Measurements from ENCODE around the gene TRPV3. TPM values are rescaled to one million over a fixed set of nuclear protein-coding genes. Genes with fewer than 3 reads are reported as not detected.
A peak's percentile ranks its signal among the peaks of the same experiment; 100 is the strongest.
"Not testable (repeated sequence)": the region's sequence is repeated elsewhere in the genome, so short reads cannot be mapped to it uniquely, and the experiment has no call there.

The TRPV3 gene
- not detected in 2 replicates for total RNA-seq

DNA sequence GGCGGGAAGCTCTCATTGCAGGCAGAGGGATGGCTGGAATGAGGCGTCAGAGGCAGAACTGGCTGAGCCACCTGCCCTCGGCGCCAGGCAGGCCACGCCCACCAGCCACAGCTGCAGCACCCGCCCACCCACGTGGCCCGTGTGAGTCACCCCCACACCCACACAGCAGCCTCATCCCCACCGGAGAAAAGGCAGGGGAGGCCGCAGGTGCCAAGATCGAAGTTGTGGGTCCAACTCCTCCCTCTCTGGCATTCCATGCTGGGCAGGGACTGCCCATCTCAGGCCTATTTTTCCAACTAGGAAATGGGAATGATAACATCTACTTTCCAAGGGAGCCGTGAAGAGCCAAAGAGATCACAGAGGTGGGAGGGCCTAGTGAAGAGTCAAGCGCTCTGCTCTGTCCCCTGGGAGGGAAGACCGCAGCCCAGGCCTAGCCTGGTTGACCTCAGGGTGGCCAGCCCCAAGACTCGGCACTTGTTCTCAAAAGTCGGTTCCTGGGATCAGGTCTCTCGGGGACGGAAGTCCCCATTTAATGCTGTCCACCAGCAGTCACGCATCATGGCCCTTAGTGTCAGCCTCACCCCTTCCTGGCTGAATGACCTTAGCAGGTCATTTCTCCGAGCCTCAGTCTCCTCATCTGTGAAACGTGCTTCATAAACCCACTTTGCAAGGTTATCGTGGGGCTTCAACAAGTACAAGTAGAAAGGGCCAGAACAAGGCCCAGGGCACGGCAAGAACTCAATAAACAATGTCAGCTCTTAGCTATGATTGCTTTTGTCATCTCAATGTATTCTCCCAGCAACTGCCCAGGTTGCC is at the start of gene TRPV3:
TRPV3 (minus strand) TSS at position 45 of the 816 bp plus-strand sequence. CDS start 2,962 bp downstream, outside the sequence.
- DNase-seq (ENCODE audit: low read depth, low spot score): no peak

DNA sequence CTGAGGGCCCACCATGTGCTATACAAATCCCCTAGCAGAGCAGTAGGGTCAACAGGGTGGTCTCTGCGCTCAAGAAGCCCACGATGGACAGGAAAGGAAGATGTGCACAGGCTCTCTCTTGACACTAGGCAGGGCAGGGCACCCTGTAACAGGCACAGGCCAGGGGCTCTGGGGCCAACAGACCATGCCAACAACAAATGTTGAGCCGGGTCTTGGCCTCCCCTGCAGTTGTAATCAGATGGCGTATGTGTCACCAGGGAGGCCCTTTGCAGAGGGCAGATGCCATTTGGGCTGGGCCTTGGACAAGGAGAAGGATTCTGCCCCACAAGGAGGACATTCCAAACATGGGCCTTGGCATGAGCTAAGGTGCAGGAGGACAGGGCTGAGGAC is 46.3 kb upstream of the TRPV3 start:
- DNase-seq (ENCODE audit: low read depth, low spot score): no peak

DNA sequence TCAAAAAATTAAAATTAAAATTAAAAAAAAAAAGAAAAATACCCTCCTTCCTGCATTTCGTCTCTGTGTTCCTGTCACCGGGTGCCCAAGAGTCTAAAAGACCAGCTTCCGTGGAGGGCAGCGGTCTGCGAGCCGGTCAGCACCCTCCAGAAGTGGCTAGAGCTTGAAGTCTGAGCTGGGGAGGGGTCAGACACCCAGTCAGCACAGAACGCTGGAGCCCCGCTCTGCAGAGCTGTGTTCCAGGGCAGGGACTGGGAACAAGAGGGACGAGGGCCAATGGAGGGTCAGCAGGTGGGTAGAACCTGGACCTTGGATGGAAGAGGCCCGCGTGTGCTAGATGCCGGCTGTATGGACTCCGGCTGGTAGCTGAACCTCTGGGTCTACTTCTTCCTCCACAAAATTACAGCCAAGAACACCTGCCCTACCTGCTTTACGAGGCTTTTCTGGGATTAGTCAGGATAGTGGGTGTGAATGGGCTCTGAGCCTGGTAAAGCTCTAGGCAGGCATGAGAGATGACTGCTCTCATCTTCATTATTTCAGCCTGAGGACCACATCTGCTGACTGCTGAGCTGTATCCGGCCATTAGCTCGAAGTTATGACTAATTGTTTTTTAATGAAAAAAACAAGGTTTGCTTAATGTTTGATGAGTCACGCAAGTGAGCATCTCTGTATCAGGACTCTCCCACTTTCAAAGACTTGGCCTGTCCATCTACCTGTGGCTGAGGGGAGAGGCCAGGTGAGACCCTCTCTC is 45.7 kb upstream of the TRPV3 start:
- DNase-seq (ENCODE audit: low read depth, low spot score): peak; percentile 7

DNA sequence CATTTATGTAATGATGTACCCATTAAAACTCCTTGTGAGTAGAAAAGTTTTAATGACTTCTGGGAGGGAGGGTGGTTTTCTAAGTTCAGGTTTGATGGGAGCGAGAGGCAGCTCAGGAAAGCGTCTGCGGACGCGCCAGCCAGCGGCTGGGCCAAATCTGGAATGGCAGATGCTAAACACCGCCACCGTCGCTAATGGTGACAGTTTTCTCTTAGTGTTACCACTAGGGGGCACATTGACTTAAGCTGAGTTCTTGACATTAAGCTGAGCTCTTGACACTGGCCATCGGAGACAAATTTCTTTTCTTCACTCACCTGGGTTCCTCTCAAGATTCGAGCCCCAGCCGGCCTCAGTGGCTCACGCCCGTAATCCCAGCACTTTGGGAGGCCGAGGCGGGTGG is 44.9 kb upstream of the TRPV3 start:
- no peak for DNase-seq (ENCODE audit: low read depth, low spot score)

DNA sequence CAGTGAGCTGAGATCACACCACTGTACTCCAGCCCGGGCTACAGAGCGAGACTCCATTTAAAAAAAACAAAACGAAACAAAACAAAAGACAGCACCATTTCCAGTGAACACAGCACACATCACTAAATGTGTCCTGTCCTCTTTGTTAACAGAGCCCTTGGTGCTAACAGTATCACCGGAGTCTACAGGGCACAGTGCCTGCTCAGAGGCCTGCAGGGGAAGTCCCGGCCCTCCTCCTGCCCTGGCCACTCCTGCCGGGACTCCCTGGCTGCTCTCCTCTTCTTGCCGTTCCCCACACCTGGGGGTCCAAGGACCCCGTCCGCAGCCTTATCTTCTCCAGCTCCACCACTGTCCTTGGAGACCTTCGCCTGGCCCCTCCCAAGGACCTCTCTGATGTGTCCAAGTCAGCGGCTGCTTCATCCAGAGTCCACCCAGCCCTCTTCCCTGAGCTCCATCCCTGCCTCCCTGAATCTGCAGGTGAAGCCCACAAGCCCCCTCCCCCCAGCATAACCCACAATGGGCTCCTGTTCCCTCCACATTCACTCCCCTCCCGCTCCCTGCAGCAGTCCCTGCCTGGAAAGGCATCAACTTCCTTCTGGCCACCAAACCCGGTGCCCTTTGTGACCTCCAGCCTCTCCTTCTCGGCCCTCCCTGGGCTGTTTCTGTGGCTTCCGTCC is 43.1 kb upstream of the TRPV3 start:
- DNase-seq (ENCODE audit: low read depth, low spot score): no peak

DNA sequence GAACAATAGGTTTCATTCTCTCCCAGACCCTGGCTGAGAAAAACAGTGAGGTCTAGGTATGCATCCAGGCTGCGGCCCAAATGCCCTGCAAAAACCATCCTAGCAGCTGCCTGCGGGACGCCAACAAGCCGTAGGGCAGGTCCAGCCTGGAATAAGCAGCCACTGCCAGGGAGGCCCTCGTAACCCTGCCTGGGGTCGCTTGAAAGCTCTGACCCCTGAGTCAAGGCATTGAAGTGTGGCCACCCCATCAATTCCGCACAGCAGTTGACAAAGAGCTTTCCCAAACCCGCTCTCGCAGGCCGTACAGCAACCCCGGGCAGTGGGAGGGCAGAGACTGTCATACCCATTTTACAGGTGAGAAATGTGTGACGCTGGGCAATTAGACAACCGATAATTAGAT is 40.5 kb upstream of the TRPV3 start:
- no peak for DNase-seq (ENCODE audit: low read depth, low spot score)

DNA sequence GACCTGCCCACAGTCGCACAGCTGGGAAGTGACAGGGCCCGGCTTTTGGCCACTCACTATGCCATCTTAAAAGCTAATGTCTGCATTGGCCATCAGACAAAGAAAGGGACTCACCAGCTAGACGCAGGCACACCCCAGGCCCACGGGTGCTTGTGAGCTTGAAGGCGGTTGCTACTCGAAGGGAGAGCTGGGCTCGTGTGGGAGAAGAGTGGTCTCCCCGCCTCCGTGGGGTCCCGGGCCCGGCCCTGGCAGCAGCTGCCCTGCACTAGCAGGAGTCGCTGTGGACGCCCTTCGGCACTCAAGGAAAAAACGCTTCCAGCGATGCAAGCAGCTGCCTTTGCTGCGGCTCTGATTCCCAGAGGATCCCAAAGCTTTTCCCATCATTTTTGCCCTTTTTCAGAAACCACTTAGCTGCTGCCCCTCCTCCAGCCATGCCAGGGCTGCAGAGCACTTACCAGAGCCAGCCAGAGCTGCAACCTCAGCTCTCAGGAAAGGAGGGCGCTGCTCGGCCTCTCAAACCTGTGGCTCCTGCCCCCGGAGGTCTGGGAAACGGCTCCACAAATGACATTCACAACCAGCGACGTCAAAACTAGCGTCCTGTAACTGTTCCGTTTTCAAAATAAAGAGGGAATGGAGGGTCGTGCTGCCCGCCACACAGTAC is 39.3 kb upstream of the TRPV3 start:
- no peak for DNase-seq (ENCODE audit: low read depth, low spot score)

DNA sequence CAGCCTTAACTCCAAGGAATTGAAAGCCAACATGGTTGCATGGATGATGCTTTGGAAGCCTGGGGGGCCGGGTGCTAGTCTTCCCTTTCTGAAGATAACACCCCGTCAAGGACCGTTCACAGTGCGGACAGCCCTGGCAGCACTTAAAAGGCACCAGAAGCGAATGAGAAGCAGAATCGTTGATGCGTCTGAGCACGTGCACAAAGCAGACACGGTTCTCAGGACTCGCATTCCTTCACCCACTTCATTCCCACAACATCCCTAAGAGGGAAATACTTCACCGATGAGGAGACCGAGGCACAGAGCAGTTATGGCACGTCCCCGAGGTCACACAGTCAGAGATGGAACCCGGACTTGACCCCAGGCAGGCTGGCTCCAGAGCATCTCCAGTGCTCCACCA is 37.4 kb upstream of the TRPV3 start:
- DNase-seq (ENCODE audit: low read depth, low spot score): no peak

DNA sequence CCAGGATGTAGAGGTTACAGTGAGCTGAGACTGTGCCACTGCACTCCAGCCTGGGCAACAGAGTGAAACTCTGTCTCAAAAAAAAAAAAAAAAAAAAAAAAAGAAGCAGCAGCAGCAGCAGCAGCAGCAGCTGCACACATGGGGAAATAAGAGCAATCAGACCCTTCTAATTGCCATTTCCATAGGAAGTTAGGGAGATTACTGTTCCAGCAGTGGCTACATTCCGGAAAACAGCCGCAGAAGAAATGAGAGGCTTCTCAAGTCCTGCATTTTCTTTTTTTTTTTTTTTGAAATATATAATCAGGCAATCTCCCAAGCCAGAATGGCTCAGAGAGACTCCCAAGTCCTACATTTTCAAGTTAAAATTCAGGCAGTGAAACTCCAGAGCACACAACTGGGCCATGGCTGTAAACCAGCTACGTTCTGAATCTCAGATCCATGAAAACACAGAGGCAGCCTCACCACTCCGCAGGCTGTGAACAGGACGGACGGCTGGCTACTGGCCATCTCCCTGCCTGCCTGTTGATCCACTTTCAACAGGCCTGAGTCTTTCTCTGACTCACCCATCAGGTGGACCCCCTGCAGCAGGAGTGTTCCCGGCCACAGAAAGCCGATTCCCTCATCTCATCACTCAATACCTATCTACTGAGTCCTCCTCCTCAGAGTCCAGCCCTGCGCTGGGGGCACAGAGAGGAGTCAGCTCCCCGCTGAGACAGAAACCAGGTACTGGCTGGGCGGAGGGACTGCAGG is 36.6 kb upstream of the TRPV3 start:
- DNase-seq (ENCODE audit: low read depth, low spot score): no peak

DNA sequence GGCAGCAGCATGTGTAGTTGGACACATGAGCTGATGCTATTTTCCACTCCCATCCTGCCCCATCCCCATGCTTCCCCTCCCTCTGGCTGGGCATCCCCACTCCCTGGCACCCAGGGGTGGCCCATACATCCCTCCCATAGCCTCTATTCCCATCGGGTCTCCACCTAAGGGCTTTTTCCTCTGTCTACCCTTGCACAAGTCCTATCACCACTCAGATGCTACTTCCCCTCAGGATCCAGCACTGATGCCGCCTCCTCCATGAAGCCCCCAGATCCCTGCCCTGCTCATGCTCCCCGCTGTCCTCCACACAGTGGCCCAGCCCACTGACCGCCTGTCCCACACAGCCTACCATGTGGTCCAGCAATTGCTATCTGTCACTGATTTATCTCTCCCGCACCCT is 35.8 kb upstream of the TRPV3 start:
- no peak for DNase-seq (ENCODE audit: low read depth, low spot score)

DNA sequence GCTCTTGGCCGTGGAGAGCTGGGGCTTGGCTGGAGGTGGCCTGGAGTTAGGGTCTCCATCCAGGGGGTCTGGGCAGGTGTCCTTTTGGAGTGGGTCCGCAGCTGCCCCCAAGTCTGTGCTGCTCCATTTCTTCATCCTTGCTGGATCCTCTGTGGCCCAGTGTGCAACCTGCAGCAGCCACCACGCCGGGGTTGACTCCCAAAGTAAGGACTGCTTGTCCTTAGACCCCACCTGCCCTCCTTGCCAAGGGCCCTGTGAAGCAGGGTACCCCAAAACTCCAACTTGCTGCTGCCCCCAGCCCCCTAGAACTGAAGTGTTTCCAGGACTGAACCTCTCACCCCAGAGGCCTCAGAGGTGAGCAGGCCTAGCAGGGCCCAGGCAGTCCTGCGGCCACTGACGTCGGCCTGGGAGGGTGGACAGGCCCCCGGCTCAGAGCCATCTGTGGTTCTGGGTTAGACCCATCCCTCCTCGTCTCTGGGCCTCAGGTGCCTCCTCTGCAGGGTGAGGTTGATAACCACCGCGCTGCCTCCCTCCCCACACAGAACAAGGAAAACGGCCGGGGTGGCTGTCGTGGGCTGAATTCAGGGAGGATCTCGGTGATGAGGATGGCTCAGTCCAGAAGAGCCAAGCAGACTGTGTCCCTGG is 34.7 kb upstream of the TRPV3 start:
- DNase-seq (ENCODE audit: low read depth, low spot score): no peak

DNA sequence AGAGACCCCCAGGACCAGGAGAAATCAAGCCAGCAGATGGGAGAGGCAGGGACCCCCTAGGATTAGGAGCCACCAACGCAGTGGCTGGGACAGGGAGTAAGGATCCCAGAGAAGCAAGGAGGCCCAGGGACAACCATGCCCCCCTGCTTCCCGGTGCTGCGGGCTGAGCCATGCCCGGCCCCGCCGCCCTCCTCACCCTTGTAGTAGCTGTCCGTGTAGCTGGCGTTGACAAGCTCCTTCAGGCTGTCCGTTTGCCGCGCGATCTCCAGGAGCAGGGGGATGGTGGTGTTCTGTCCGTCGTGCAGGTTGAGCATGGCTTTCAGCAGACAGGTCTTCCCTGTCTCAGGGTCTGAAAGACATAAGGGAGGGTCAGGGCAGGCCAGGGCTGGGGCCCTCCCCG is 33.2 kb upstream of the TRPV3 start:
- DNase-seq (ENCODE audit: low read depth, low spot score): no peak

DNA sequence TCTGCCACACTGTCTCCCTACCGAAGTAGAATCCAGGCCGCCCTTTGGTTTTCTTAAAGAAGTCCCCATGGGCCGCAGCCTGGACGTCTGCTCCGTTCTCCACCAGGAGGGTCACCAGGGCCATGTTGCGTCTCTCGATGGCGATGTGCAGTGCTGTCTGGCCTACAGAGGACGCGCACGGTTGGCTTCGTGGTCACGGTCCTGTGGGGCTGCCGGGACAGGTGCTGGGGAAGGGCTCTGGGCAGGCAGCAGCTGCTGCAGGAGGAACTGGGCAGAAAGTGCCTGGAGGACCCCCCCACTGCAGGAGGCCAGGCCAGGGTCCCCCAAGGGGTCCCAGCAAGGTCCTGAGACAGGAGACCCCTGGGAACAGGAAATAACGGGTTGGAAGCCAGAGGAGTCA is 32.6 kb upstream of the TRPV3 start:
- no peak for DNase-seq (ENCODE audit: low read depth, low spot score)

DNA sequence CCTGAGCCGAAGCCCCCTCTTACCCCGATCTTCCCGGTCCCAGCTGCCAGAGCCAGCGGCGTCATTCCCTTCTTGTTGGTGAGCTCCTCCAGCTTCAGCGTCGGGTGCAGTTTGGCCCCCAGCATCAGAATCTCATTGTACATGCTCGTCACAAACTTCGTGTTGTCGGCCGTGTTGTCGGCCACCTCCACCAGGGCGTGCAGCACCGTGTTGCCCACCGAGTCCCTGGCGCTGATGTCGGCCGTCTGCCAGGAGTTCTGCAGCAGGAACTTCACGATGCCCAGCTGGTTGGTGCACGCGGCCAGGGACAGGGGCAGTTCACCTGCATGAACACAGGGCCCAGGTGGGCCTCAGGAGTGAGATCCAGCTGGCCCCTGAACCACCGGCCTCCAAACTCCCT is 32.2 kb upstream of the TRPV3 start:
- no peak for DNase-seq (ENCODE audit: low read depth, low spot score)

DNA sequence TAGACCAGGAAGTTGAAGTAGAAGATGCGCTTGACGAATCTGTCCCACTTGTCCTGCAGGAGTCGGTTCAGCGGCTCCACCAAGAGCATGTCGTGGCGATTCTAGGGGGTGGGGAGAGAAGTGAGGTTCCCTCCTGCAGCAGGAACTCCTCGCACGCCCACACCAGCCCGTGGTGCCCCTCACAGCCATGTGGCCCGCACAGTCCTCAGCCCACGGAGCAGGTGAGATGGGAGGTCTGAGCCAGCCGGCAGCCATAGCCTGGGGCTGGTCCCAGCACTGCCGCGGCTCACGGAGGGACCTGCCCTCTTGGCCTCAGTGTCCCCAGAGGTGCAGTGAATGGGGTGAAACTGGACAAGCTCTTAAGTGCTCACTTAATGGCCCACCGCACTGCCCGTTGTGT is 28.2 kb upstream of the TRPV3 start:
- no peak for DNase-seq (ENCODE audit: low read depth, low spot score)

DNA sequence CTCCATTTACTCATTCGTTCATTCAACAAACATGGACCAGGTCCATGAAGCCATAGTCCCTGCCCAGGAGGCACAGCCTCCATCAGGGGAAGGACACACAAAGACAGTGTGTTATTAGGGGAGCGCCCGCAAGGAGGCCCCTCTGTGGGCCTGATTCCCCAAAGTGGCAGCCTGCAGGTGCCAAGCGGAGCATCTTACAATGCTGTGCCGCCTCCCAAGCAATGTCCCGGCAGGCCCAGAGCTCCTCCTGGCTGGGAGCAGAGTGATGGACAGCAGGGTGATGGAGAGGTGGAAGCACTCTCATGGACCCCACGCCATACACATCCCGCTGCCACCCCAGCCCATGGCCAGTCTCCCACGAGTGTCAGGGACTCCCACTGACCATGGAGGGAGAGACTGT is 25.8 kb upstream of the TRPV3 start:
- DNase-seq (ENCODE audit: low read depth, low spot score): no peak

DNA sequence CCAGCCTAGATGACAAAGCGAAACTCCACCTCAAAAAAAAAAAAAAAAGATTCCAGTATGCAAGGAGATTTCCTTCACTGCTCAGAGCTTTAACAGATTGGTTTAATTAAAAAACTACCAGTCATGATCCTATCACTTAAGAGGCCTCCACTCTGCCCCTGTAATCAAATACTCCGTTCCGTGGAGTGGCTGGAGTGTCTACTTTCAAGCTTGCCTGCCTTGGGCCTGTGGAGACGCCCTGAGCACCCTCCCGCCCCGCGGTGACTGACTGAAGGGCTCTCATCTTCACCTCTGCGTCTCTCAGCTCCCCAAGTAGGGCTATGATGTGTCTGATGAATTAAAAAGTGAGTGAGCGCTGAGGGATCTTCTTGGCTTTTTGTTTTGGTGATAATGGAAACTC is 25.3 kb upstream of the TRPV3 start:
- no peak for DNase-seq (ENCODE audit: low read depth, low spot score)

DNA sequence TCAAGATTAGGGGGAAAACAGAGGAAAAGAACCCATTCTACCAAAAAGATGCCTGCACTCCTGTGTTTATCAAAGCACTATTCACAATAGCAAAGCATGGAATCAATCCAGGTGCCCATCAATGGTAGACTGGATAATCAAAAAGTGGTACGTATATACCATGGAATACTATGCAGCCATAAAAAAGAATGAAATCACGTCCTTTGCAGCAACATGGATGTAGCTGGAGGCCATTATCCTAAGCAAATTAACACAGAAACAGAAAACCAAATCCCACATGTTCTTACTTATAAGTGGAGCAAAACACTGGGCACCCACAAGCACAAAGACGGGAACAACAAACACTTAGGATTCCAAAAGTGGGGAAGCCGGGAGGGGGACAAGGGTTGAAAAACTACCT is 21.1 kb upstream of the TRPV3 start:
- DNase-seq (ENCODE audit: low read depth, low spot score): not testable (repeated sequence)

DNA sequence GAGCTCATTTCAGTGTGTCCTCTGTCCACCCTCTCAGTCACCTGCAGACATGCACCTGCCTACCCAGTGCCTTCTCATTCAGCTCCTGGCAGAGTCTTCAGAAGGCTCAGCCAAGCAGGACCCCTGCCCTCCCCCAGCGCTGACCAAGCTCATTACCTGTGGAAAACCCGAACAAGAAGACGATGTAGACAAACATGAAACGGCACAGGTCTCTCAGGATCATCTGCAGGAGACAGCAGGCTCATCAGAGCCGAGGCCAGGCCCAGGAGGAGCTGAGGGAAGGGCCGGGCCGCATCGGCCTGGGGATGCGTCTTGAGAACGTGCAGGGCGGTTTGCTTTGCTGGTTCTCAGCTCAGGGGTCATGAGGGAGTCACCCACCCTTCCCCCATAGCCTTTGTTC is 19.4 kb upstream of the TRPV3 start:
- no peak for DNase-seq (ENCODE audit: low read depth, low spot score)

DNA sequence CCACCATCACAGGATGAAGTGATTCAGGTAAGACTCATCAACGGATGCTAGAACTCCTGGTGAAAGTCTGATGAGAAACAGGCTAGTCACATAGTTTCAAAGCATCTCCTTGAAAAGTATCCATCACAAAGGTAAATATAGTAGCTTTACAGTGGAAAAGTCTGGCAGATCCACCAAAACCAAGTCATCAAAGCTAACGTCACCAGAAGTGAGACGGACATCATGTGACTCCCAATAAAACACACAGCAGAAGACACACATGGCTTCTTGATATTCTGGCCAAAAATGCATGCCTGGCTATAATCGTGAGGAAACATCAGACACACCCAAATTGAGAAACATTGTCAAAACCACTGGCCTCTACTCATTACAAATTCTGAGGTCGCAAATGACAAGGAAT is 17.9 kb upstream of the TRPV3 start:
- DNase-seq (ENCODE audit: low read depth, low spot score): no peak

DNA sequence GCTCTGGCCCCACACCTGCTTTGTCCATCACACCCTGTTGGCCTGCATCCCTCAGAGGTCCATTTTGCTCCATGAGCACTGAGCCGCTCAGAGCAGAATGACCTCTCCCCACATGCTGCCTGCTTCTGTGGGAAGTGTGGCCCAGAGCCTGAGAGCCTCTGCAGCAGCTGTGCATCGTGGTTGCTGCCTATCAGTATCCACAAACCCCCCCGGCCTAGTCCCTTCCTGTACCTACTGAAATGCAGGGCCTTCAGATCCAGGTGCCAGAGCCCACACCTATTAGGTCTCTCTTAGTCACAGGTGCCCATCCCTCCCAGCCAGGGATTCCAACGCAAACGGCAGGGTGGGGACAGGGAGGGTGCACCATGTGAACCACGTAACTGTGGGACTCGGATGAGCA is 16.6 kb upstream of the TRPV3 start:
- no peak for DNase-seq (ENCODE audit: low read depth, low spot score)

Data from pulmonary artery endothelial cell (primary cell).